ENCODE measurements around the gene ZNF490. TPM values are rescaled to one million over a fixed set of nuclear protein-coding genes. Genes with fewer than 3 reads are reported as not detected.
"Not testable (repeated sequence)": the region's sequence is repeated elsewhere in the genome, so short reads cannot be mapped to it uniquely, and the experiment has no call there.

ZNF490 gene
- polyA plus RNA-seq, 3 donors = 2.3 to 4.2 (median 2.7) TPM

DNA sequence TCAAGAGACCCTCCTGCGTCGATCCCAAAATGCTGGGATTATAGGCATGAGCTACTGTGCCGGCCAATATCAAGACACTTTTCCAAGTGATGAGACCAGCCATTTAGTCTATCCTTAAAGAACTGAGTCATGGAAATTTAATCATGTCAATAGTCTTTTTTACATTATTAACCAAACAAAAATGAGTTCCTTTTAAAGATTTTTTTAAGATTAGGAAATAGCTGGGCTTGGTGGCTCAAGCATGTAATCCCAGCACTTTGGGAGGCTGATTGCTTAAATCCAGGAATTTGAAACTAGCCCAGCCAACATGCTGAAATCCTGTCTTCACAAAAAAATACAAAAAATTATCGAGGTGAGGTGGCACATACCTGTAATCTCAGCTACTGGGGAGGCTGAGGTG, 42.7 kb downstream of the ZNF490 start:
- Mint-ChIP-seq H3K36me3 (no peaks in the 10 kb centered on the region), H3K4me1 (peaks cover 2% of the 10 kb centered on the region), H3K27ac (no peak overlapping the region), H3K9me3 (peaks cover 0 to 3% (median 0%) of the 10 kb centered on the region in 7 donors), H3K27me3 (ENCODE audit: low read depth in 3 of 3) (peaks cover 0 to 11% (median 6%) of the 10 kb centered on the region in 3 donors), H3K4me3 (no peak overlapping the region)
- Histone ChIP-seq H2AFZ (ENCODE audit: insufficient read depth, low read depth, low read length, poor library complexity, severe bottlenecking) (no peak overlapping the region), H3K36me3 (replicated peaks in 1 of 2; ENCODE audit: control insufficient read depth in 1 of 2, insufficient read depth in 2 of 2, low read length in 2 of 2) (no peaks in the 10 kb centered on the region), H3K4me2 (replicated peaks; ENCODE audit: extremely low read depth, low read length, poor library complexity, severe bottlenecking) (no peak overlapping the region), H3K4me1 (ENCODE audit: control insufficient read depth in 1 of 2, insufficient read depth in 2 of 2, low read length in 2 of 2) (no peaks in the 10 kb centered on the region), H3K27me3 (ENCODE audit: control insufficient read depth in 2 of 2, insufficient read depth in 2 of 2, low read length in 2 of 2) (no peaks in the 10 kb centered on the region), H4K20me1 (ENCODE audit: insufficient read depth, low read length) (no peaks in the 10 kb centered on the region), H3K79me2 (ENCODE audit: insufficient read depth, low read length) (no peaks in the 10 kb centered on the region), H3K27ac (ENCODE audit: low read depth in 1 of 2, low read length in 2 of 2) (no peak overlapping the region), H3K9ac (ENCODE audit: insufficient read depth, low read length, poor library complexity, severe bottlenecking) (no peak overlapping the region), H3K9me3 (replicated peaks in 1 of 2; ENCODE audit: control insufficient read depth in 1 of 2, insufficient read depth in 1 of 2, low read length in 2 of 2) (no peaks in the 10 kb centered on the region), H3K4me3 (replicated peaks in 1 of 3; ENCODE audit: low read depth in 2 of 3, low read length in 3 of 3) (no peak overlapping the region)
- WGBS (ENCODE audit: insufficient coverage) = 100% methylated on average over 4 of the region's 4 CpGs
- no peak for DNase-seq
- TF ChIP-seq, protein P1, sequence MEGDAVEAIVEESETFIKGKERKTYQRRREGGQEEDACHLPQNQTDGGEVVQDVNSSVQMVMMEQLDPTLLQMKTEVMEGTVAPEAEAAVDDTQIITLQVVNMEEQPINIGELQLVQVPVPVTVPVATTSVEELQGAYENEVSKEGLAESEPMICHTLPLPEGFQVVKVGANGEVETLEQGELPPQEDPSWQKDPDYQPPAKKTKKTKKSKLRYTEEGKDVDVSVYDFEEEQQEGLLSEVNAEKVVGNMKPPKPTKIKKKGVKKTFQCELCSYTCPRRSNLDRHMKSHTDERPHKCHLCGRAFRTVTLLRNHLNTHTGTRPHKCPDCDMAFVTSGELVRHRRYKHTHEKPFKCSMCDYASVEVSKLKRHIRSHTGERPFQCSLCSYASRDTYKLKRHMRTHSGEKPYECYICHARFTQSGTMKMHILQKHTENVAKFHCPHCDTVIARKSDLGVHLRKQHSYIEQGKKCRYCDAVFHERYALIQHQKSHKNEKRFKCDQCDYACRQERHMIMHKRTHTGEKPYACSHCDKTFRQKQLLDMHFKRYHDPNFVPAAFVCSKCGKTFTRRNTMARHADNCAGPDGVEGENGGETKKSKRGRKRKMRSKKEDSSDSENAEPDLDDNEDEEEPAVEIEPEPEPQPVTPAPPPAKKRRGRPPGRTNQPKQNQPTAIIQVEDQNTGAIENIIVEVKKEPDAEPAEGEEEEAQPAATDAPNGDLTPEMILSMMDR (IDR thresholded peaks at IDR 0.05) = no peak
- intact Hi-C loops (cut with micrococcal nuclease) = no loop called here

DNA sequence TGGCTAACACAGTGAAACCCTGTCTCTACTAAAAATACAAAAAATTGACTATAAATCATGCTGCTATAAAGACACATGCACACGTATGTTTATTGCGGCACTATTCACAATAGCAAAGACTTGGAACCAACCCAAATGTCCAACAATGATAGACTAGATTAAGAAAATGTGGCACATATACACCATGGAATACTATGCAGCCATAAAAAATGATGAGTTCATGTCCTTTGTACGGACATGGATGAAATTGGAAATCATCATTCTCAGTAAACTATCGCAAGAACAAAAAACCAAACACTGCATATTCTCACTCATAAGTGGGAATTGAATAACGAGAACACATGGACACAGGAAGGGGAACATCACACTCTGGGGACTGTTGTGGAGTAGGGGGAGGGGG, 44.2 kb downstream of the ZNF490 start:
- H3K4me3 Mint-ChIP-seq; H3K27ac Mint-ChIP-seq; H3K9ac ChIP-seq (ENCODE audit: insufficient read depth, low read length, poor library complexity, severe bottlenecking); H2AFZ ChIP-seq (ENCODE audit: insufficient read depth, low read depth, low read length, poor library complexity, severe bottlenecking); H3K9me3 Mint-ChIP-seq; H3K27me3 ChIP-seq (ENCODE audit: control insufficient read depth in 2 of 2, insufficient read depth in 2 of 2, low read length in 2 of 2); H3K4me1 ChIP-seq (ENCODE audit: control insufficient read depth in 1 of 2, insufficient read depth in 2 of 2, low read length in 2 of 2); intact Hi-C loops (cut with micrococcal nuclease); H3K4me2 ChIP-seq (replicated peaks; ENCODE audit: extremely low read depth, low read length, poor library complexity, severe bottlenecking); H3K9me3 ChIP-seq (replicated peaks in 1 of 2; ENCODE audit: control insufficient read depth in 1 of 2, insufficient read depth in 1 of 2, low read length in 2 of 2); H3K36me3 Mint-ChIP-seq; H4K20me1 ChIP-seq (ENCODE audit: insufficient read depth, low read length); DNase-seq; H3K4me1 Mint-ChIP-seq; H3K36me3 ChIP-seq (replicated peaks in 1 of 2; ENCODE audit: control insufficient read depth in 1 of 2, insufficient read depth in 2 of 2, low read length in 2 of 2); H3K27ac ChIP-seq (ENCODE audit: low read depth in 1 of 2, low read length in 2 of 2); H3K79me2 ChIP-seq (ENCODE audit: insufficient read depth, low read length); H3K4me3 ChIP-seq (replicated peaks in 1 of 3; ENCODE audit: low read depth in 2 of 3, low read length in 3 of 3): not testable (repeated sequence)
- no CpG with 5 or more reads among the region's 5 CpGs for WGBS (ENCODE audit: insufficient coverage)
- peaks cover 2 to 12% (median 4%) of the 10 kb centered on the region in 3 donors for H3K27me3 Mint-ChIP-seq (ENCODE audit: low read depth in 3 of 3)
